Measurements from ENCODE around the gene BPNT1. TPM values are rescaled to one million over a fixed set of nuclear protein-coding genes. Genes with fewer than 3 reads are reported as not detected.

BPNT1 gene
- total RNA-seq, 1 donor from 2014 or later: 21.4 TPM

GRCh38 chr1:220011620-220012019 is 78.0 kb downstream of the BPNT1 start:
- Histone ChIP-seq H3K36me3 (ENCODE audit: control insufficient read depth, insufficient read depth, low read length) (no peaks in the 10 kb centered on the region), H3K4me3 (ENCODE audit: low read depth, low read length) (no peak overlapping the region), H3K27me3 (ENCODE audit: control insufficient read depth, insufficient read depth, low read length) (no peaks in the 10 kb centered on the region)
- TF ChIP-seq, protein P1, sequence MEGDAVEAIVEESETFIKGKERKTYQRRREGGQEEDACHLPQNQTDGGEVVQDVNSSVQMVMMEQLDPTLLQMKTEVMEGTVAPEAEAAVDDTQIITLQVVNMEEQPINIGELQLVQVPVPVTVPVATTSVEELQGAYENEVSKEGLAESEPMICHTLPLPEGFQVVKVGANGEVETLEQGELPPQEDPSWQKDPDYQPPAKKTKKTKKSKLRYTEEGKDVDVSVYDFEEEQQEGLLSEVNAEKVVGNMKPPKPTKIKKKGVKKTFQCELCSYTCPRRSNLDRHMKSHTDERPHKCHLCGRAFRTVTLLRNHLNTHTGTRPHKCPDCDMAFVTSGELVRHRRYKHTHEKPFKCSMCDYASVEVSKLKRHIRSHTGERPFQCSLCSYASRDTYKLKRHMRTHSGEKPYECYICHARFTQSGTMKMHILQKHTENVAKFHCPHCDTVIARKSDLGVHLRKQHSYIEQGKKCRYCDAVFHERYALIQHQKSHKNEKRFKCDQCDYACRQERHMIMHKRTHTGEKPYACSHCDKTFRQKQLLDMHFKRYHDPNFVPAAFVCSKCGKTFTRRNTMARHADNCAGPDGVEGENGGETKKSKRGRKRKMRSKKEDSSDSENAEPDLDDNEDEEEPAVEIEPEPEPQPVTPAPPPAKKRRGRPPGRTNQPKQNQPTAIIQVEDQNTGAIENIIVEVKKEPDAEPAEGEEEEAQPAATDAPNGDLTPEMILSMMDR (IDR thresholded peaks at IDR 0.05; ENCODE audit: insufficient read depth, low read length, poor library complexity, severe bottlenecking): no peak
- no peak for DNase-seq (ENCODE audit: low read depth)

Other genes with a start within 250 kb of the BPNT1 start
- gene SLC30A10, start 161.2 kb downstream of the BPNT1 start, total RNA-seq: not detected in 2 replicates
- 100.0 and 113 TPM in 2 replicates for gene EPRS1, start 43.3 kb downstream of the BPNT1 start, total RNA-seq
- 66.3 and 71.8 TPM in 2 replicates for gene IARS2, start 4.3 kb upstream of the BPNT1 start, total RNA-seq
- 27.5 and 33.0 TPM in 2 replicates for gene RAB3GAP2, start 182.7 kb upstream of the BPNT1 start, total RNA-seq